HFF-Myc (cell line): ENCODE measurements around the gene CFAP251.

ENCODE experiments used
- DNase-seq: peaks from one replicate; pipeline ENCODE4 v3.0.0-alpha.2; 2011; ENCODE audit warnings: low read depth; ENCODE audit errors: extremely low read depth
- H3K4me3 ChIP-seq: replicated peaks from 2 replicates; pipeline ENCODE4 v1.5.1; 2011; ENCODE audit warnings: low read depth, mild to moderate bottlenecking, control low read depth, low read length
- TF ChIP-seq, protein P1 (sequence below): IDR thresholded peaks from 2 replicates; pipeline ENCODE4 v1.5.1; 2012; ENCODE audit warnings: mild to moderate bottlenecking, low read depth, low read length, control low read depth; ENCODE audit errors: missing control alignments

CFAP251 gene

GRCh38 chr12:121966959-121967358 is 48.6 kb downstream of the CFAP251 start:
- TF ChIP-seq, protein P1, sequence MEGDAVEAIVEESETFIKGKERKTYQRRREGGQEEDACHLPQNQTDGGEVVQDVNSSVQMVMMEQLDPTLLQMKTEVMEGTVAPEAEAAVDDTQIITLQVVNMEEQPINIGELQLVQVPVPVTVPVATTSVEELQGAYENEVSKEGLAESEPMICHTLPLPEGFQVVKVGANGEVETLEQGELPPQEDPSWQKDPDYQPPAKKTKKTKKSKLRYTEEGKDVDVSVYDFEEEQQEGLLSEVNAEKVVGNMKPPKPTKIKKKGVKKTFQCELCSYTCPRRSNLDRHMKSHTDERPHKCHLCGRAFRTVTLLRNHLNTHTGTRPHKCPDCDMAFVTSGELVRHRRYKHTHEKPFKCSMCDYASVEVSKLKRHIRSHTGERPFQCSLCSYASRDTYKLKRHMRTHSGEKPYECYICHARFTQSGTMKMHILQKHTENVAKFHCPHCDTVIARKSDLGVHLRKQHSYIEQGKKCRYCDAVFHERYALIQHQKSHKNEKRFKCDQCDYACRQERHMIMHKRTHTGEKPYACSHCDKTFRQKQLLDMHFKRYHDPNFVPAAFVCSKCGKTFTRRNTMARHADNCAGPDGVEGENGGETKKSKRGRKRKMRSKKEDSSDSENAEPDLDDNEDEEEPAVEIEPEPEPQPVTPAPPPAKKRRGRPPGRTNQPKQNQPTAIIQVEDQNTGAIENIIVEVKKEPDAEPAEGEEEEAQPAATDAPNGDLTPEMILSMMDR = no peak
- no peak overlapping the region for H3K4me3 ChIP-seq
- DNase-seq = no peak

DNA sequence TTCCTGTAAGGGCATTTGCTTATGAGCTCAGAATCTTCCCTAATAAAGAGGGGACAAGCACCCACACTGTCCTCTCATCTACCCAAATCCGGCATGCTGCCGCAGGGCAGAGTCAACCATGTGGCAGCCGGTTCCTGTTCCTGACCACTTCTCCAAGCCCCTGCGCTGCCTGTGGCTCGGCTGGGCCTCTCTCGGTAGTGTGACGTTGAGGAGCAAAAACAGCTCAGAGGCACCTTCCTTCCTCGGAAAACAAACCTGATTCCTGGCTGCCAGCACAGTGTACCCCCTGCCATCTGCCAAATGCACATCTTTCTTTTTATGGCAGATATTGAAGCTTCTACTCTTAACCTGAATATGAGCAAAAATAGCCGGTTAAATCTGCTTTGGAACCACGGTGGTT is 50.5 kb downstream of the CFAP251 start:
- TF ChIP-seq, protein P1 = no peak
- no peak overlapping the region for H3K4me3 ChIP-seq
- no peak for DNase-seq

DNA sequence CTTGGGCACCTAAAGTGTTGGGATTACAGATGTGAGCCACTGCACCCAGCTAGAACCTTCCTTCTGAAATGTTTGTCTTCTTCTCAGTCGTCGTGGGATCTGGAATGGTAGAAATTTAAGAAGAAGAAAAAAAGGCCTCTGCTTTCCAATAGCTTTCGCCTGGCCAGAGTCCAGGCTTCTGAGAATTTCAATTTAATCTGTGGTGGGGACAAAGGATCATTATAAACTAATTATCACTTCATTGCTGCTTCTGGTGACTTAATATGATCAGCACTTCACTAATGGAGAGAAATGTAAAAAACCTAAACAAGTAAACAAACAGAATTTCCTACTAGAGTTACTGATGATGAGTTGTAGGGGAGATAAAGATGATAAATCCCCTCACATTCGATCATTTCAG is 51.3 kb downstream of the CFAP251 start:
- H3K4me3 ChIP-seq = no peak overlapping the region
- DNase-seq = no peak
- TF ChIP-seq, protein P1 = no peak

GRCh38 chr12:121970581-121971300 is 52.3 kb downstream of the CFAP251 start:
- no peak overlapping the region for H3K4me3 ChIP-seq
- no peak for DNase-seq
- TF ChIP-seq, protein P1 = no peak

- DNase-seq = no peak
- TF ChIP-seq, protein P1 = no peak
- no peak overlapping the region for H3K4me3 ChIP-seq
Observed at GRCh38 chr12:121974026-121974985, 55.9 kb downstream of the CFAP251 start.

GRCh38 chr12:121975021-121975420 is 56.6 kb downstream of the CFAP251 start:
- DNase-seq = no peak
- TF ChIP-seq, protein P1 = no peak
- no peak overlapping the region for H3K4me3 ChIP-seq
